Brain microvascular endothelial cell (primary cell): ENCODE results near the gene DHRS12.

Source experiments
- DNase-seq: peaks from one replicate; pipeline ENCODE4 v3.0.0-alpha.2; 2020
- H3K27ac ChIP-seq: fragments of 250-450 bp; sonication (Bioruptor Pico); 2 replicates; pipeline ENCODE4 v1.5.1; 2020; ENCODE audit warnings: mild to moderate bottlenecking, moderate library complexity
- H3K27me3 ChIP-seq: fragments of 250-450 bp; sonication (Bioruptor Pico); replicated peaks from 2 replicates; pipeline ENCODE4 v1.5.1; 2020; ENCODE audit warnings: mild to moderate bottlenecking
- H3K36me3 ChIP-seq: fragments of 250-450 bp; sonication (Bioruptor Pico); replicated peaks from 2 replicates; pipeline ENCODE4 v1.5.1; 2020; ENCODE audit warnings: mild to moderate bottlenecking
- H3K4me3 ChIP-seq: 2 replicates; pipeline ENCODE4 v1.5.1; 2011; ENCODE audit warnings: low read depth, mild to moderate bottlenecking, control low read depth, low read length, moderate library complexity
- in situ Hi-C: cut with HindIII; loops from 2 replicates; pipeline ENCODE4 v1.10.0; 2017; ENCODE audit warnings: low sequenced_read_pairs, low pct_ligation_motif_present
- TF ChIP-seq, protein P1 (sequence below): IDR thresholded peaks from 2 replicates; pipeline ENCODE4 v1.5.1; 2011; ENCODE audit warnings: low read depth, mild to moderate bottlenecking, moderate library complexity, low read length, control low read depth, inconsistent platforms; ENCODE audit errors: missing control alignments

The DHRS12 gene

GRCh38 chr13:51768378-51768921 lies 35.5 kb downstream of the DHRS12 start:
- TF ChIP-seq, protein P1, sequence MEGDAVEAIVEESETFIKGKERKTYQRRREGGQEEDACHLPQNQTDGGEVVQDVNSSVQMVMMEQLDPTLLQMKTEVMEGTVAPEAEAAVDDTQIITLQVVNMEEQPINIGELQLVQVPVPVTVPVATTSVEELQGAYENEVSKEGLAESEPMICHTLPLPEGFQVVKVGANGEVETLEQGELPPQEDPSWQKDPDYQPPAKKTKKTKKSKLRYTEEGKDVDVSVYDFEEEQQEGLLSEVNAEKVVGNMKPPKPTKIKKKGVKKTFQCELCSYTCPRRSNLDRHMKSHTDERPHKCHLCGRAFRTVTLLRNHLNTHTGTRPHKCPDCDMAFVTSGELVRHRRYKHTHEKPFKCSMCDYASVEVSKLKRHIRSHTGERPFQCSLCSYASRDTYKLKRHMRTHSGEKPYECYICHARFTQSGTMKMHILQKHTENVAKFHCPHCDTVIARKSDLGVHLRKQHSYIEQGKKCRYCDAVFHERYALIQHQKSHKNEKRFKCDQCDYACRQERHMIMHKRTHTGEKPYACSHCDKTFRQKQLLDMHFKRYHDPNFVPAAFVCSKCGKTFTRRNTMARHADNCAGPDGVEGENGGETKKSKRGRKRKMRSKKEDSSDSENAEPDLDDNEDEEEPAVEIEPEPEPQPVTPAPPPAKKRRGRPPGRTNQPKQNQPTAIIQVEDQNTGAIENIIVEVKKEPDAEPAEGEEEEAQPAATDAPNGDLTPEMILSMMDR = peak; percentile 60
- in situ Hi-C loops = no loop called here
- Histone ChIP-seq H3K27ac (no peak overlapping the region), H3K27me3 (no peaks in the 10 kb centered on the region), H3K36me3 (peaks cover 4% of the 10 kb centered on the region), H3K4me3 (no peak overlapping the region)
- DNase-seq = no peak

GRCh38 chr13:51767100-51767499 lies 36.9 kb downstream of the DHRS12 start:
- H3K27ac ChIP-seq = no peak overlapping the region
- in situ Hi-C loops = no loop called here
- H3K27me3 ChIP-seq = no peaks in the 10 kb centered on the region
- no peak overlapping the region for H3K4me3 ChIP-seq
- no peak for DNase-seq
- TF ChIP-seq, protein P1 = peak; percentile 35
- peaks cover 4% of the 10 kb centered on the region for H3K36me3 ChIP-seq

GRCh38 chr13:51765142-51765515 lies 38.8 kb downstream of the DHRS12 start:
- Histone ChIP-seq H3K27me3 (no peaks in the 10 kb centered on the region), H3K36me3 (peaks cover 10% of the 10 kb centered on the region), H3K27ac (no peak overlapping the region), H3K4me3 (no peak overlapping the region)
- no peak for DNase-seq
- TF ChIP-seq, protein P1 = no peak
- in situ Hi-C loops = no loop called here

DNA sequence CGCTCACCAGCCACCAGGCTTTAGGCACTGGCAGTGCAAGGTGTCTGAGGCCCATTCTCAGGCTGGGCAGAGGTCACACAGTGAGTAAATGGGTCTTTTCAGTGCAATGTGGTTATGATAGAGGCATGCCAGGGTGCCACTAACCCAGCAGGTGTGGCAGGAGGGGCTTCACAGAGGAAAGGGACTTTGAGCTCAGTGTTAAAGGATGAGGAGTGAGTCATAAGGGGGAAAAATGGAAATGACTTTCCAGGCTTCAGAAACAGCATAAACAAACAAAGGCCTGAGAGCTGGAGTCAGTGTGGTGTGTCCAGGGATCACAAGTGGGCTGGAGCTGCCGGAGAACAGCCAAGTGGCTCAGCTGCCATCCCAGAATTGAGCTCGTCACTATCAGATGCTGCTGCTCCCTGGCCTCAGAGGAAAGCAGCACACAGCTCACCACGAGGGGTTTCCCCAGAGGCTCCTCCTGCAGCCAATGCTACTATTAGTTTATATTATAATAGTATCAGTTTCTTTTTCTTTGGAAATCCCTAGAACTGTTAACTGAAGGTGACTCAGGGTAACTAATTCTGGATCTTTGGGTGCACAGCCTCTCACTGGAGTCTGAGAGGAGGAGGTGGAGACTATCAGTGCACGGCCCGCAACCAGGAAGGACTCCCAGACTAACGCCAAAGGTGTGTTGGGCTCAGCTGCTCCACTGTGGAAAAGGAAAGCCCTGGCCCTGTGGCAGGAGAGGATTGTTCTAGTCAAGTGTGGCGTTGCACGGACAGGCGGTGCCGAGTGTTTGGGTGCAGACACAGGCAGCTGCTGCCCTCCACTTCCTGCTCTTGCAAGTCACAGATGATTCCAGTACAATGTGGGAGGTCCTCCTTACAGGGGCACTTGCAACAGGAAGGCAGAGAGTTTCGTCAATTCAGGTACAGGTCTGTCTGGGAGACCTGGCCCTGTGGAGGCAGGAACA lies 39.5 kb downstream of the DHRS12 start:
- H3K36me3 ChIP-seq = peaks cover 10% of the 10 kb centered on the region
- in situ Hi-C loops = no loop called here
- no peak overlapping the region for H3K4me3 ChIP-seq
- peak; percentile 78 for DNase-seq
- TF ChIP-seq, protein P1 = no peak
- no peak overlapping the region for H3K27ac ChIP-seq
- no peaks in the 10 kb centered on the region for H3K27me3 ChIP-seq

GRCh38 chr13:51763486-51763885 lies 40.5 kb downstream of the DHRS12 start:
- H3K36me3 ChIP-seq = peaks cover 11% of the 10 kb centered on the region

More at GRCh38 chr13:51763486-51763885, 40.5 kb downstream of the DHRS12 start:
- H3K27ac ChIP-seq = no peak overlapping the region
- in situ Hi-C loops = no loop called here
- no peaks in the 10 kb centered on the region for H3K27me3 ChIP-seq
- TF ChIP-seq, protein P1 = no peak
- no peak overlapping the region for H3K4me3 ChIP-seq
- DNase-seq = no peak
